Endothelial cell of umbilical vein (primary cell): ENCODE measurements around the gene ENTR1. TPM values are rescaled to one million over a fixed set of nuclear protein-coding genes. Genes with fewer than 3 reads are reported as not detected.

Source experiments
- BruUV-seq: library from RNA; stranded (reverse); fragments of 400-500 nt; replicated peaks from 2 replicates; lab custom pipeline; 2021; lab: Mats Ljungman, UMichigan
- CTCF ChIA-PET: fragments of 300-600, 350-600 bp; sonication (Branson Sonifier 250); formaldehyde crosslinking; loops from one replicate; lab custom pipeline; 2021; ENCODE audit warnings: antibody characterized with exemption, inconsistent platforms; lab: Charles Lee
- POLR2A ChIA-PET: fragments of 300-600, 350-600 bp; sonication (Branson Sonifier 250); formaldehyde crosslinking; loops from one replicate; lab custom pipeline; 2021; ENCODE audit warnings: antibody characterized with exemption, inconsistent platforms; lab: Charles Lee
- DNase-seq: peaks from one replicate; pipeline ENCODE4 v3.0.0-alpha.2; 2011; ENCODE audit warnings: low read depth, low spot score
- FAIRE-seq: peaks from 2 replicates; lab custom pipeline; 2011; peaks lifted over from hg19 to GRCh38; lab: Jason Lieb, UNC
- H2AFZ ChIP-seq: 2 replicates; pipeline ENCODE4 v1.6.0; 2012; ENCODE audit warnings: low read depth, low read length, control low read depth, inconsistent platforms
- H3K27ac ChIP-seq: 2 replicates; pipeline ENCODE4 v1.5.1; 2011; ENCODE audit warnings: low read depth, mild to moderate bottlenecking, control low read depth, low read length, moderate library complexity; ENCODE audit not compliant: insufficient read depth
- H3K27me3 ChIP-seq, 2 experiments: 2 replicates each; pipeline versions ENCODE4 v1.6.0 to v1.6.1; 2011; ENCODE audit warnings: low read length in 2 of 2, mixed read lengths in 1 of 2; ENCODE audit not compliant: control insufficient read depth in 2 of 2, insufficient read depth in 2 of 2
- H3K36me3 ChIP-seq, 2 experiments: 2 replicates in 1 of 2; 3 replicates in 1 of 2; pipeline ENCODE4 v1.5.1; 2011; ENCODE audit warnings: low read length in 2 of 2, mild to moderate bottlenecking in 1 of 2, moderate library complexity in 1 of 2; ENCODE audit not compliant: control insufficient read depth in 2 of 2, insufficient read depth in 2 of 2; ENCODE audit errors: extremely low read depth in 1 of 2
- H3K4me1 ChIP-seq: 3 replicates; pipeline ENCODE4 v1.5.1; 2011; ENCODE audit warnings: mild to moderate bottlenecking, low read length; ENCODE audit not compliant: control insufficient read depth, insufficient read depth; ENCODE audit errors: extremely low read depth
- H3K4me2 ChIP-seq: 2 replicates; pipeline ENCODE4 v1.6.1; 2011; ENCODE audit warnings: low read length, control low read depth, mixed read lengths; ENCODE audit not compliant: insufficient read depth
- H3K4me3 ChIP-seq, 3 experiments: fragments of 200-600 bp in 1 of 3; sonication (generic), shearing (Covaris generic) in 1 of 3; replicated peaks in 1 of 3; 2 replicates each; pipeline ENCODE4 v1.5.1; 2011 to 2016; ENCODE audit warnings: control low read depth in 3 of 3, low read length in 3 of 3, mild to moderate bottlenecking in 2 of 3, inconsistent platforms in 1 of 3, low read depth in 1 of 3, moderate library complexity in 1 of 3; ENCODE audit not compliant: insufficient read depth in 1 of 3
- H3K79me2 ChIP-seq: 2 replicates; pipeline ENCODE4 v1.6.0; 2012; ENCODE audit warnings: low read length, inconsistent platforms; ENCODE audit not compliant: control insufficient read depth, insufficient read depth
- H3K9ac ChIP-seq: replicated peaks from 2 replicates; pipeline ENCODE3; 2011; ENCODE audit warnings: low read length, control low read depth; ENCODE audit not compliant: insufficient read depth; ENCODE audit errors: extremely low read depth
- H3K9me1 ChIP-seq: replicated peaks from 3 replicates; pipeline ENCODE4 v1.6.0; 2011; ENCODE audit warnings: mild to moderate bottlenecking, low read length; ENCODE audit not compliant: control insufficient read depth, insufficient read depth; ENCODE audit errors: extremely low read depth
- H3K9me3 ChIP-seq: replicated peaks from 2 replicates; pipeline ENCODE4 v1.5.1; 2012; ENCODE audit warnings: low read length, inconsistent platforms; ENCODE audit not compliant: control insufficient read depth, insufficient read depth
- H4K20me1 ChIP-seq: replicated peaks from 2 replicates; pipeline ENCODE3; 2011; ENCODE audit warnings: mild to moderate bottlenecking, low read length; ENCODE audit not compliant: control insufficient read depth, insufficient read depth; ENCODE audit errors: extremely low read depth
- CTCF ChIP-seq, 2 donors: IDR thresholded peaks; 1 replicate in 1 of 2; 2 replicates in 1 of 2; pipeline ENCODE4 v1.5.1; 2011; ENCODE audit warnings: low read length in 2 of 2, mild to moderate bottlenecking in 2 of 2, moderate library complexity in 2 of 2, control low read depth in 1 of 2, inconsistent platforms in 1 of 2, low read depth in 1 of 2; ENCODE audit not compliant: insufficient read depth in 1 of 2; ENCODE audit errors: extremely low read depth in 1 of 2
- EZH2 ChIP-seq: IDR thresholded peaks from 2 replicates; pipeline ENCODE4 v1.6.1; 2012; ENCODE audit warnings: borderline replicate concordance, low read depth, mild to moderate bottlenecking, moderate library complexity, low read length, inconsistent platforms; ENCODE audit not compliant: severe bottlenecking
- FOS ChIP-seq: IDR thresholded peaks from 2 replicates; pipeline ENCODE4 v1.6.1; 2011; ENCODE audit warnings: mild to moderate bottlenecking, low read length, moderate library complexity, borderline replicate concordance; ENCODE audit not compliant: insufficient read depth
- GATA2 ChIP-seq: IDR thresholded peaks from 2 replicates; pipeline ENCODE4 v1.7.0; 2011; ENCODE audit warnings: low read depth, mild to moderate bottlenecking, moderate library complexity, mixed read lengths, low read length; ENCODE audit not compliant: insufficient read length, insufficient read depth
- JUN ChIP-seq: IDR thresholded peaks from 2 replicates; pipeline ENCODE4 v1.6.1; 2011; ENCODE audit warnings: borderline replicate concordance, low read depth; ENCODE audit not compliant: insufficient read length, insufficient read depth
- MAX ChIP-seq: IDR thresholded peaks from 2 replicates; pipeline ENCODE4 v1.6.1; 2011; ENCODE audit not compliant: insufficient read depth, insufficient read length
- MYC ChIP-seq: IDR thresholded peaks from one replicate; pipeline ENCODE4 v1.6.1; 2011; ENCODE audit warnings: mild to moderate bottlenecking, low read depth, low read length
- POLR2A ChIP-seq: IDR thresholded peaks from 2 replicates; pipeline ENCODE4 v1.6.1; 2012; ENCODE audit warnings: low read depth, mild to moderate bottlenecking, control low read depth, low read length
- POLR2AphosphoS5 ChIP-seq: IDR thresholded peaks from 2 replicates; pipeline ENCODE4 v1.6.1; 2012; ENCODE audit warnings: low read depth, mild to moderate bottlenecking, control low read depth, low read length, moderate library complexity; ENCODE audit not compliant: insufficient read depth
- dilution Hi-C: fragments of 300-500 bp; cut with MboI; formaldehyde crosslinking; loops from one replicate; pipeline ENCODE4 v1.15.0; 2019; ENCODE audit warnings: low sequenced_read_pairs; ENCODE audit not compliant: extremely low pct_ligation_motif_present
- intact Hi-C: fragments of 100-400 bp; cut with micrococcal nuclease; formaldehyde crosslinking; loops from one replicate; pipeline ENCODE4 v1.10.0; 2022
- polyA plus RNA-seq, 4 experiments: library from polyadenylated mRNA; depleted of rRNA in 3 of 4; stranded (reverse) in 3 of 4; unstranded in 1 of 4; fragments of >200 nt; gene quantifications; 2 replicates each; pipeline versions ENCODE4 v1.2.1 to v1.2.3, GENCODE V29; 2011 to 2012; ENCODE audit warnings: missing spikeins in 1 of 4
- total RNA-seq: library from RNA; stranded (reverse); gene quantifications from 2 replicates; pipeline ENCODE4 v1.2.3, GENCODE V29; 2021

Gene ENTR1
- total and polyA plus RNA-seq, 2 donors (not counting 3 experiments of a cell fraction or from before 2014, with no cell fraction given), result 36.0 to 61.6 TPM

- Histone ChIP-seq H3K4me3 (no peak overlapping the region), H3K9me1 (no peaks in the 10 kb centered on the region), H3K4me2 (no peak overlapping the region), H3K4me1 (no peaks in the 10 kb centered on the region), H3K27ac (no peak overlapping the region), H4K20me1 (no peaks in the 10 kb centered on the region), H3K27me3 (no peaks in the 10 kb centered on the region), H3K9ac (no peak overlapping the region), H2AFZ (no peak overlapping the region), H3K79me2 (no peaks in the 10 kb centered on the region), H3K36me3 (peaks cover 2 to 20% of the 10 kb centered on the region in 2 experiments), H3K9me3 (no peaks in the 10 kb centered on the region)
- TF ChIP-seq POLR2A, result no peak
- no peak for TF ChIP-seq GATA2
- TF ChIP-seq POLR2AphosphoS5, result no peak
- no peak for TF ChIP-seq EZH2
- no peak for TF ChIP-seq FOS
- TF ChIP-seq JUN, result no peak
- no peak for TF ChIP-seq MYC
- TF ChIP-seq MAX, result no peak
- no peak for TF ChIP-seq CTCF (IDR thresholded peaks at IDR 0.05; ENCODE audit: extremely low read depth in 1 of 2, insufficient read depth in 1 of 2, low read depth in 1 of 2, low read length in 2 of 2)
- dilution Hi-C loops, result no loop called here
- CTCF ChIA-PET, result interaction anchor here (0.8 to 0.9 kb wide), 2 partner anchors 13 to 63 kb away, joined by 3 read pairs; no protein-coding TSS in a partner anchor
- intact Hi-C loops, result no loop called here
- DNase-seq (no peak), FAIRE-seq (no peak)
- BruUV-seq, result no TSS peak
- POLR2A ChIA-PET, result no interaction called here
Measured at GRCh38 chr9:136429075-136429628, 18.7 kb upstream of the ENTR1 start.
